HG03575 (cell line): ENCODE data around the gene LMNB1.
"Not testable (repeated sequence)": the region's sequence is repeated elsewhere in the genome, so short reads cannot be mapped to it uniquely, and the experiment has no call there.

Experiments used
- ATAC-seq: cut with Tn5 transposase; IDR thresholded peaks from one replicate; pipeline ENCODE4 v1.9.1; 2021; ENCODE audit not compliant: unreplicated experiment, insufficient number of reproducible peaks, low FRiP score; ENCODE audit errors: extremely low read depth

LMNB1 gene

DNA sequence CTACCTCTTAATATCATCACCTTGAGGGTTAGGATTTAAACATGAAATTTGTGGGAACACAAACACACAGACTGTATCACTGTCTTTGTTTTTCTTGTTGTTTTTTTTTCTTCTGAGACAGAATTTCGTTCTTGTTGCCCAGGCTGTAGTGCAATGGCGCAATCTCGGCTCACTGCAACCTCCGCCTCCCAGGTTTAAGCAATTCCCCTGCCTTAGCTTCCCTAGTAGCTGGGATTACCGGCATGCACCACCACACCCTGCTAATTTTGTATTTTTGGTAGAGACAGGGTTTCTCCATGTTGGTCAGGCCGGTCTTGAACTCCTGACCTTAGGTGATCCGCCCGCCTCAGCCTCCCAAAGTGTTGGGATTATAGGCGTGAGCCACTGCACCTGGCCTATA, 36.9 kb downstream of the LMNB1 start:
- not testable (repeated sequence) for ATAC-seq

DNA sequence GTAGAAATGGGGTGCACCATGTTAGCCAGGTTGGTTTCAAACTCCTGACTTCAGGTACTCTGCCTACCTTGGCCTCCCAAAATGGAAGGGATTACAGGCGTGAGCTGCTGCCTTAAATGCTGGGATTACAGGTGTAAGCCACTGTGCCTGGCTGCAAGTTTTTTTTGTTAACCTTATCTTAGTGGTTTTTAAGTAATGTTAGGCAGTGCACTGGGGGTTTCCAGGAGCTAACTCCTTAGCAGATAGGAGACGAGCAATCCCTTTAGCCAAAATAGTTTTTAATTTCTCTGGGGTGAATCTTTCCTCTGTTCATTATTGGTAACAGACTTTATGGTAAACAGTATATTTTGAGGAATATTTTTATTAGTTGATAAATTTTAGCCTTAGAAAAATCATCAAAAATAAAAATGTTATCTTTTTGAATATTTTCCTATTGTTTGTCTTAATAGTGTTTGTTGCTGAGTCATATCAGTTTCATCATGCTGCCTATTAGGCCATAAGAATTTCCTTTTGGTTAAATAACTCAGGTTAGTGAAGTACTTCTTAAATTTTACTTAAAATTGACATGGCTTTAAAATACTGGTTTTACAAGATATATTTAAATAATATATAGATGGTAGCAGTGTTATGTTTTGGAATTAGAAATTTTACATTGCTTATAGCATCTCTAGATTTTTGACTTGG, 37.9 kb downstream of the LMNB1 start:
- ATAC-seq, result no peak

DNA sequence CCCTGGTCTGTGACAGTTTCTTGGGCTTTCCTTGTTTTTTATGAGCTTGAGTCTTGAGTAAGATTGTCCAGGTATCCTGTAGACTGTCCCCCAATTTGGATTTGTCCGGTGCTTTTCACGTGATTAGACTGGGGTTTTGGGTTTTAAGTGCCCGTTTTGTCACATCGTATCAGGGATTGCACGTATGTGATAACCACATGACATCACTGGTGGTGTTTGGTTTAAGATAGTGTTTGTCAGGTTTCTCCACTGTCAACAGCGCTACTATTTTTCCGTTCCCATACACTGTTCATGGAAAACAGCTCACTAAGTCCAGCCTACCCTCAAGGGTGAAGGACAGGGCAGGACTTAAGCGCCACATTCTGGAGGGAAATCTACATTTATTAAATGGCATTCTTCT, 39.7 kb downstream of the LMNB1 start:
- no peak for ATAC-seq

DNA sequence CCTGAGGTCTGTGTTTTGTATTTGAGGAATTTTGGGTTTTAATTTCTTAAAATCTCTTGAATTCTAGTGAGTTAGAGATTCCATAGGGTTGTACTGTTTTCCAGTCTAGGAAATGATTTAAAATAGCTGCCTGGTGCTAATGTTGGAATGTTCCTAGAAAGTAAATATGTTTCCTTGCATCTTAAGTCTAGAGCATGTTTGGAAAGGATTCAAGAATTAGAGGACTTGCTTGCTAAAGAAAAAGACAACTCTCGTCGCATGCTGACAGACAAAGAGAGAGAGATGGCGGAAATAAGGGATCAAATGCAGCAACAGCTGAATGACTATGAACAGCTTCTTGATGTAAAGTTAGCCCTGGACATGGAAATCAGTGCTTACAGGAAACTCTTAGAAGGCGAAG, 41.8 kb downstream of the LMNB1 start:
- no peak for ATAC-seq

DNA sequence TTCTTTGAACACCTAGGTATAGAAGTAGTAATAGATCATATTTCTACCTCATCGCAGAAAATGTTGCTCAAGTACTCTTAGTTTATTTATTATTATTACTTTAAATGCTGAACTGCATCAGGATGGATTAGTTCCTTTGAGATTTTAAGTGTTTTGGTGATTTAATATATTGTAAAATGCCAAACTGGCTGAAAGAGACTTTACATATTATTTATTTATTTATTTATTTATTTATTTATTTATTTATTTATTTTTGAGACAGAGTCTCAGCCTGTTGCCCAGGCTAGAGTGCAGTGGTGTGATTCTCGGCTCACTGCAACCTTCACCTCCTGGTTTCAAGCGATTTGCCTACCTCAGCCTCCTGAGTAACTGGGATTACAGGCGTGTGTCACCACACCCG, 42.3 kb downstream of the LMNB1 start:
- ATAC-seq, result no peak

DNA sequence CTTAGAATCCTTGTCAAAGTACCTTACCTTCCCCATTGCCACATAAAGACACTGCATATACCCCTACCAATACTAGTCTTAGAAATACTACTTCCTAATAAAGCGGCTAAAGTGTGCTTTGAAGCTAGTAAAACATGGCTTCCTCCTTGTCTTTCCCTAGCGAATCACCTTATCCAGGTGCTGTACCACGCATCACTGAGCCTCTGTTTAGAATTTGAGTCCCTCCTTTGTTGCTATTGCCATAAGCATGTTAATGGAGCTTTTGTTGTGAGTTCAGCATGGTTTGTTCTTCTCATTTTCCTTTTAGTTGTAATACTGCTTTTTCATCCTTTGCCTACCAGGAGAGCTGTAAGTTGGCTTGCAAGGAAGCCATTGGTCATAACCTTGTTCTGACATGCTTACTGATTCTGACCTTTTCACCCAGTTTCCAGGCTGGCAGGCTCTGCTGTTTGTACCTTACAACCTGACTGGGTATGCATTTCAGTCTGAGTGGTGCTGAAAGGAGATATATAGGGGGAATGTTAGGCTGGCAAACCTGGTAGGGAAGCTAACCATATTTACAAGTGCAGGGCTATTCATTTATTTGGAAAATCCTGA, 49.8 kb downstream of the LMNB1 start:
- no peak for ATAC-seq

DNA sequence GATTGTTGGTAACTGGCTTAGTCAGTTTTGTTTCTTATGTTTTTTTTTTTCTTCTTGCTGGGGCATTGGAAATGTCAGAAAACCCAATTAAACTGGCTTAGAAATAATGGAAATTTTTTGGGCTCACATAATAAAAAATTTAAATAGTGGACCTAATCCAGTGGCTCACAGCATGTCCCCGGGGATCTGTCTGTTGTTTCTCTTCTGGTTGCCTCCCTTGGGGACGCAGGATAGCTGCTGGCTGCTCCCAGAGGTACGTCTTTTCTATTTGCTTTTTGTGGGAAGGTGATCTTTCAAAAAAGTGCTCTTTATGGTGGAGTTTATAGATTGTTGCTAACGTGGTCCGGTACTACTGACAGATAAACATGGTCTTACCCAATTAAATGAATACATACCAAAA, 52.2 kb downstream of the LMNB1 start:
- ATAC-seq, result no peak

DNA sequence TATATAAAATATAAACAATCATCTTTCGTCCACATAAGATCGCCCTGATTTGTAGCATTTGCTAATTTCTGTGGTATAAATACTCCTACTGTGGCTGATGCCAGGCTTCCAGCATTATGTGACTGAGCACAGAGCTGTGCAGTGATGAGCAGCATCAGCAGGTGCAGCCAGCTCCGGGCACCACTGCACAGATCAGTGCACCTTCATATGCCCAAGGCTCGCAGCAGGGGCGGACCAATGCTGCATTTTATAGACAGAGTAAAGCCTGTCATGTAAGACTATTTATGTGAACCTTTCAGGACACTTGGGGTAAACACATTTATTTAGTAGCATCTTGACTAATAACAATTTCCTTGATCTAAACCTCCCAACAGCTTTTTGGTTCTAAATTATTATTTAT, 53.1 kb downstream of the LMNB1 start:
- no peak for ATAC-seq

DNA sequence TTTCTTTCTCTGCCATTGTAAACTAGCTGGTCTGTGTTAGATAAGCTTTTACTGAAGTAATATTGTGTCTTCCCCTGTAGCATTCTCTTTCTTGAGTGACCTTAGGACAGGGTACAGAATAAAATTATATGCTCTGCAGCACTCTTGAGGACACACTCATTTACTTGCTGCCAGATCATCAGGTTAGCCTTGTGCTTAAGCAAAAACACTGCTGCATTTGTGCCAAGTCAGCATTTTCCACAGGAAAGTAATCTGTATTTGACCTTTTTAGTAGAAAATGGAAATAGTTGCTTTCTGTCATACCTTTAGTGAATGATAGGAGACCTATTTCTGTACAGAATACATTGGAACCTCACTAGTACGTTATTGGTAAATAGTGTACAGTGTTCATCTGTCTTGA, 54.2 kb downstream of the LMNB1 start:
- no peak for ATAC-seq

DNA sequence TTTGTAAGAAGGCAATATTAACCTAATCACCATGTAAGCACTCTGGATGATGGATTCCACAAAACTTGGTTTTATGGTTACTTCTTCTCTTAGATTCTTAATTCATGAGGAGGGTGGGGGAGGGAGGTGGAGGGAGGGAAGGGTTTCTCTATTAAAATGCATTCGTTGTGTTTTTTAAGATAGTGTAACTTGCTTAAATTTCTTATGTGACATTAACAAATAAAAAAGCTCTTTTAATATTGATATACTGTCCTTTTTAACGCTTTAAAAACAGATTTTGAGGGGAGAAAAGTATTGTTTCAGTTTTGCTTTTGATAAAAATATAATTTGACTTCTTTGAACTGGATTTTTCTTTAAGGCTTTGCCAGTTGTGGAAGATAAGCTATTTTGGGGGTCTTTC, 59.8 kb downstream of the LMNB1 start:
- ATAC-seq, result no peak

DNA sequence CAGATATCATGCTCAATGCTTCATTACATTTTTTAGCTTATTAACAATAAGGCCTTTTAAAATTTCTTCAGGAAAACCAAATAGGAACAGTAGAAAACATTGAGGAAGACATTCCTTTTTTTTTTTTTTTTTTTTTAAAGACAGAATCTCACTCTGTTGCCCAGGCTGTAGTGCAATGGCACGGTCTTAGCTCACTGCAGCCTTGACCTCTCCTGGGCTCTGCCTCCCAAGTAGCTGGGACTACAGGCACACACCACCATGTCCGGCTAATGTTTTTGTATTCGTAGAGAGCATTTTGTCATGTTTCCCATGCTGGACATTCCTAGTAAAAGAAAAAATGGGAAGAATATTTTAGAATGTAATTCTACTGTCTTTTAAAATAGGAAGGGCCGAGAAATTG, 60.3 kb downstream of the LMNB1 start:
- no peak for ATAC-seq

DNA sequence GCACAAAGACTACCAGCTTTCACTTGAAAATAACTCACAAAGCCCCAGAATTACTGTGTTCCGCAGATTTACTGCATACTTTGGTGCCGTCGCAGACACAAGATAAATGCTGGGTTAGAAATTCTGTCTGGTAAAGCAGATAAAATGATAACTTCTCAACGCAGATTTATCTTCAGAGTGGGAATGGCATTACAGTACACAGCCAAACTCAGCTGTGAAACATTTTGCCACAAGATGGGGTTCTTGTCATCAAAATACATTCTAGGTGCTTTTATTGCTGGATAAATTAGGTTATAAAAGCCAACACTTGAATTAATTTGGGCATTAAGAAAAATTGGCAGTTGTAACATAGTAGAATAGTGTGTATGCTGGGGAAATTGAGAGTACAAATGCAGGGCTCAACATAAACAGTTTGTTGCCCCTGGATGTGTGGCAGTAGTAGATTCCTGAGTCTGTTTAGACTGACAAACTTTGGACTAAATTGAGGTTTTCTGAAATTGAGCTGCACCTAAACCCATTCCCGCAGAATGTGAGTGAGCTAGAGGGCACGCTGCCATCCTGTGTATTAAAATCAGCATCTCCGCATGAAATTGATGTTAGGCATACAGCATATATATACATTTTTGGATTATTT, 61.1 kb downstream of the LMNB1 start:
- no peak for ATAC-seq

DNA sequence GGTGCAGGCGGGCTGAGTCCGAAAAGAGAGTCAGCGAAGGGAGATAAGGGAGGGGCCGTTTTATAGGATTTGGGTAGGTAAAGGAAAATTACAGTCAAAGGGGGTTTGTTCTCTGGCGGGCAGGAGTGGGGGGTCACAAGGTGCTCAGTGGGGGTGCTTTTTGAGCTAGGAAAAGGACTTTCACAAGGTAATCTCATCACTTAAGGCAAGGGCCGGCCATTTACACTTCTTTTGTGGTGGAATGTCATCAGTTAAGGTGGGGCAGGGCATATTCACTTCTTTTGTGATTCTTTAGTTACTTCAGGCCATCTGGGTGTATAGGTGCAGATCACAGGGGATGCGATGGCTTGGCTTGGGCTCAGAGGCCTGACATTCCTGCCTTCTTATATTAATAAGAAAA, 62.5 kb downstream of the LMNB1 start:
- ATAC-seq, result not testable (repeated sequence)

DNA sequence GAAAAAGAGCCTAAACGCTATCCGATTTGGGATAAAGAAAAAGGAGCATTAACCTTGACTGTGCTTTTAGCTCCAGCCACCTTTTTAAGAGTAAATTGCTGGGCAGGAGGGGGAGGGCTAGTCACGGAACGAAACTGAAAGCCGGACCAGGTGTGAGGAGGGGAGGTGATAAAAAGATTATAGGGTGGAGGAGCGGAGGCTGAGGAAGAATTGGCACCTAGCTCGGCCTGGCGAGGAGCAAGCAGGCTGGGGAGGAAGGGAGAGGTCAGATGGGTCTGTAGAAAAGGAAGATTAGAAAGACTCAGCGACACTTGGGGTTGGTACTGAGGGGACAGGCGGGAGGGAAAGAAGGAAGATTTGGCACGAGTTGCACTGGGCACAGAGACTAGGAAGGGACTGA, 66.4 kb downstream of the LMNB1 start:
- not testable (repeated sequence) for ATAC-seq

DNA sequence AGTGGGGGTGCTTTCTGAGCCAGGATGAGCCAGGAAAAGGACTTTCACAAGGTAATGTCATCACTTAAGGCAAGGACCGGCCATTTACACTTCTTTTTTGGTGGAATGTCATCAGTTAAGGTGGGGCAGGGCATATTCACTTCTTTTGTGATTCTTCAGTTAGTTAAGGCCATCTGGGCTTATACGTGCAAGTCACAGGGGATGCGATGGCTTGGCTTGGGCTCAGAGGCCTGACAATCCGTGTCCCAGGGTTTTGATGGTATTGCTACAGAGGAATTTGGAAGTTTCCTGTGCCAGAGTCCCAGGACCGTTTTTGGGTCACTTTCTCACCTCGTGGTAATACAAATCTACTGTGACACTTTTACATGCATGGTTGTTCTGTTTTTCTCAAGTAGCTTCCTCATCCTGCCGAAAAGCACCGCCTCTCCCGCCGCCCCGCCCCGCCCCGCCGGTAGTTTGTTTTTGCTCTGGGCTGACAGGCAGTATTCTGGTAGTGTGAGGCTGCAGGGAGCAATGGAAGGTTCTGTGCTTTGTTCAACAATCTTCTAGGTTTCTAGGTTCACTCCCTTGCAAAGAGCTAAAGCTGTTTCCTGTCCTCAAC, 68.6 kb downstream of the LMNB1 start:
- ATAC-seq, result not testable (repeated sequence)

DNA sequence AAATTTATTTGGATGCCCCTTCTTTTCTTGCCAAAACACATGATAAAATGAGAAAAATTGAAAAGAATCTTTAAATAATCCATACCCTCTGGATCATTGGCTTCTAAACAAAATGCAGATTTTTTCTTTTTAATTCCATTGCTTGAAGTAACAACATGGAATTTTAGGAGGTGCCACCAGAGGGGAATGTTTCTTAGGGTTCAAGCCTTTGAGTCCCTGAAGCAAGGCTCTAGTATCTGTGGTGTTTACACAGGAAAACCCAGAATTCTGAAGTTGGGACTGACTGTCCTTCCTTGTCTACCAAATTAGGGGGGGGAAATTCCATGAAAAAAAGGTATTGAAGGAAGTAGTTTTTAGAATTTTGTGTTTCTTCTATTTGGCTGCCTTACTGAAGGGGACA, 69.4 kb downstream of the LMNB1 start:
- ATAC-seq, result no peak

DNA sequence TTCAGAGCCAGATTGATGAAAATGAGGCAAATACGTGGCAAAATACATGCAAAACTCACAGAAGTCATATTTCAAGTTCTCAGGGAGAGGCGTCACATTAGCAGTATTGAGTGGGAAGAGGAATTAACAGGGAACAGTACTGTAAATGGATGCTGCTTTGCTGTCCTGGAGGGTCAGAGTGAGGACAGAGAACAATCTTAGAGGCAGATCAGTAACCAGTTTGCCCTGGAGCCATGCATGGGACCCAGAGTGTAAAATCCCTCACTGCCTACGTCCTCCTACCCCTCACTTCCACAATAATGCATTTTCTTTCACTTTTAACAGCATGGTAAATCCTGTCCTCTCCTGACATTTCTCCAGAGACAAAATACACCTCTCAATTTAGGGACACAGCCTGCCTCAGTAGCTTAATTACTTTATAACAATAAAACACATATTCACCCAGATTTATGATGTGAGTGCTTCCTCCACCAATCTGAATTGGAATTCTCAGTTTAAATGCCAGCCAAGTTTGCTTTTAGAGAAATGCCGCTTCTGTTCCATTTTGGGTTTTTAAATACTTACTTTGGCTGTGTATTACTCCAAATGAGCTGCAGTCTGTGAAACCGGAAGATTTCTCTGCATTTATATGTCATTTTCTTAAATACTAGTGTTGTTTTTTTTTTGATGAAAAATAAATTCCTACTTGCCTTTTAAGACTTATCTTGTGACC, 70.0 kb downstream of the LMNB1 start:
- no peak for ATAC-seq

DNA sequence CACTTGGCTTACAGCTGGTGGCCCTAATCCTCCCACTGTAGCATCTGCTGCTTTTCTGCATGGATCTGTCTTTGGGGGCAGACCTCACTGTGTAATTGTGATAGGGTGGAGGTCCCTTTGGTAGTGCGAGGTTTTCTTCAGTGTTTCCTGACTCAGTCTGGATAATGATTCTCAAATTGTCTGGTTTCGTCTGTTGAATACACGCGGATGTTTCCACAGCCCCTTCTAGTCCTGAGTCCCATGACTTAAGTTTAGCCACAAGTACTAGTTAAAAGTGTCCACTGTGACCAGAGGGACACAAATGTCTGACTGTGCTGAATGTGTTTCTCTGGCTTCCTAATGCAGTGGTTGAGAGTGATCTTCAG, 70.5 kb downstream of the LMNB1 start:
- ATAC-seq, result no peak

DNA sequence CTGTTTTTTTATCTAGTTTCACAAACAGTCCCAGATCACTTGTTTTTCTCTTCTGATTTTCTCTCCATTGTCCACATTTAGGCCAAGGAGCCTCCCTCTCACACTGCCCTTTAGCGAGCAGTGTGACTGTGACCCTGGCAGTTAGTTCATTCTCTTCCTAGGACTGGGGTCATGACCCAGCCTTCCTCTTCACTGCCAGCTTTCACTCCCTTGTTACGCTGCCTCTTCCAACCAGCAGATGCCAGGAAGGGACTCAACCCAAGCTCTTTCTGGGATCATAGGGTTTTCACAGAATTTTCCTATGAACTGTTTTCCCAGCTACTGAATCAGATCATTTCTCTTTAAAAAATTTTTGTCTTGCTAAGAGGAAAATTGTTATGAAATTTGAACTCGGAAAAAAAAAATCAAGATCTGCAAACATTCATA, 70.9 kb downstream of the LMNB1 start:
- ATAC-seq, result no peak

DNA sequence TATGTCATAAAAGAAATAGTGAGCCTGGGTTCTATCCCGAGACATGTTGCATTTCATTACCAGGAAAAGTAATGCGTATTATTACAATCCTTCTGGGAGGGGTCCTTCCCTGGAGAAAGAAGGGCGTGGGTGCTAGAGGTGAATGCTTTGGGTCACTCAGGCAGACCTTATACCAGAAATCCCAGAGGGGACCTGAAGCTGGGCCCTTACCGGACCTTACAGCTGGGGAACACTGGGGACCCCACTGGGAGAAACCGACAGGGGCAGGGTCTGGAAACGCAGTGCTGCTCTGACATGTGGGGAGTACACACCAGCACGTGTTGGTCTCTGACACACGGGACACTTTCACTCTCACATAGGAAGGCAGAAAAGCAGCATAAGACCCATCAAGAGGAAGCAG, 71.3 kb downstream of the LMNB1 start:
- ATAC-seq, result no peak
